ENCODE data around the gene RUNX2. TPM values are rescaled to one million over a fixed set of nuclear protein-coding genes. Genes with fewer than 3 reads are reported as not detected.

The RUNX2 gene
- total RNA-seq, 1 experiment from 2014 or later: 7.0 TPM

GRCh38 chr6:45586216-45587171 is 258.4 kb downstream of the RUNX2 start:
- intact Hi-C loops (cut with micrococcal nuclease; ENCODE audit: unreplicated experiment): no loop called here
- ATAC-seq (no peak), DNase-seq (ENCODE audit: low read depth, low spot score) (no peak)
- in situ Hi-C loops (cut with HindIII; ENCODE audit: low pct_unique_long_range_greater_than_20kb, low sequenced_read_pairs): no loop called here
- BruUV-seq (replicated peaks): no TSS peak
- H3K4me1 ChIP-seq (ENCODE audit: control insufficient read depth, insufficient read depth, low read length): peaks cover 8% of the 10 kb centered on the region; the same call in 1 of the 2 replicates
- TF ChIP-seq REST (IDR thresholded peaks at IDR 0.05; ENCODE audit: insufficient read depth in 1 of 2, low read depth in 2 of 2, low read length in 1 of 2) (no peak), POLR2AphosphoS5 (IDR thresholded peaks at IDR 0.05; ENCODE audit: low read depth, low read length) (no peak), SIN3A (IDR thresholded peaks at IDR 0.05; ENCODE audit: borderline replicate concordance, insufficient read depth, low read depth, low read length) (no peak), TCF7L2 (IDR thresholded peaks at IDR 0.05; ENCODE audit: low read depth, low read length) (no peak)
- TF ChIP-seq, protein P1, sequence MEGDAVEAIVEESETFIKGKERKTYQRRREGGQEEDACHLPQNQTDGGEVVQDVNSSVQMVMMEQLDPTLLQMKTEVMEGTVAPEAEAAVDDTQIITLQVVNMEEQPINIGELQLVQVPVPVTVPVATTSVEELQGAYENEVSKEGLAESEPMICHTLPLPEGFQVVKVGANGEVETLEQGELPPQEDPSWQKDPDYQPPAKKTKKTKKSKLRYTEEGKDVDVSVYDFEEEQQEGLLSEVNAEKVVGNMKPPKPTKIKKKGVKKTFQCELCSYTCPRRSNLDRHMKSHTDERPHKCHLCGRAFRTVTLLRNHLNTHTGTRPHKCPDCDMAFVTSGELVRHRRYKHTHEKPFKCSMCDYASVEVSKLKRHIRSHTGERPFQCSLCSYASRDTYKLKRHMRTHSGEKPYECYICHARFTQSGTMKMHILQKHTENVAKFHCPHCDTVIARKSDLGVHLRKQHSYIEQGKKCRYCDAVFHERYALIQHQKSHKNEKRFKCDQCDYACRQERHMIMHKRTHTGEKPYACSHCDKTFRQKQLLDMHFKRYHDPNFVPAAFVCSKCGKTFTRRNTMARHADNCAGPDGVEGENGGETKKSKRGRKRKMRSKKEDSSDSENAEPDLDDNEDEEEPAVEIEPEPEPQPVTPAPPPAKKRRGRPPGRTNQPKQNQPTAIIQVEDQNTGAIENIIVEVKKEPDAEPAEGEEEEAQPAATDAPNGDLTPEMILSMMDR (IDR thresholded peaks at IDR 0.05): no peak
- H3K9me3 ChIP-seq (ENCODE audit: control insufficient read depth, insufficient read depth, low read depth, low read length): peaks cover 11% of the 10 kb centered on the region; the same call in 1 of the 2 replicates
- H3K27me3 ChIP-seq (ENCODE audit: control insufficient read depth, insufficient read depth, low read length): no peaks in the 10 kb centered on the region
- no peak overlapping the region for H3K27ac ChIP-seq (ENCODE audit: low read length)
- POLR2A ChIA-PET: no interaction called here
- H3K4me3 ChIP-seq (ENCODE audit: low read depth in 2 of 2, low read length in 2 of 2): no peak overlapping the region
- CTCF ChIA-PET: no interaction called here
- no peaks in the 10 kb centered on the region for H3K36me3 ChIP-seq (ENCODE audit: control insufficient read depth, insufficient read depth, low read length)

DNA sequence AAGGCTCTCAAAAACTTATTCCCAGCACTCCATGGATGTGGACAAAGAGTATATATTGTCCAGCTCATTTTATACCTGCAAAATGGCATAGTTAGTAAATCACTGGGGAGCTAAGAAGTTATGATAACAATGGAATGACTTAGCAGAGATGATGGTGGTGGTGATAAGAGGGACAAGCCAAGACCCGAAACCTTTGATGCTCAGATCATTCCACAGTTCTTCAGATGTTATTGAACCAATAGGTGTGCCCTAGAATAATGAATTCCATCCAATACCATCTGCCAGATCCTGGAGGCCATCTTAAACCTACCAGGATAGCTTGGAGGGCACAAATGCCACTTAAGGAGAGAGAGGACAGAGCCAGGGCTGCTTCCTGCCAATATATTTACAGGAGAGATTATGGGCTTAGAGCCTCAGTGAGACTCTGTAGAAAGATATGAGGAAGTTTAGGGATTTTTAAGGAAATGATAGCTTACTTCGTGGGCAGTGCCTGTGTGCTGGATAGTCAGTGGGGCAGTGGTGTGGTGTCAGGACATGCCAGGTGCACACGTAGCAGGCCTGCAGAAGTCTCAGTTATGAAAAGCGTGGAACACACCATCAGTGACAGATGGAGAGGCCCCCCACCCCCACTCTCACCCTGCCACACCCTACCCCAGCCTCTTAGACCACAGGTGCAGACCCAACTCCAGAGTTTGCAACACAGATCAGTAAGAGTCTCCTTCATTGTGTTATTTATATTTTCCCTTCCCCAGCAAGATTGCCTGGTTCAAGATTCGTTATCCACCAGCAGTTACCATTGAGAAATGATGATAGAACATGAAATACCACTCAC is 259.3 kb downstream of the RUNX2 start:
- no peak overlapping the region for H3K4me3 ChIP-seq (ENCODE audit: low read depth in 2 of 2, low read length in 2 of 2)
- H3K4me1 ChIP-seq (ENCODE audit: control insufficient read depth, insufficient read depth, low read length): peaks cover 8% of the 10 kb centered on the region; the same call in 1 of the 2 replicates
- DNase-seq (ENCODE audit: low read depth, low spot score): no peak
- peaks cover 4% of the 10 kb centered on the region; the same call in 1 of the 2 replicates for H3K9me3 ChIP-seq (ENCODE audit: control insufficient read depth, insufficient read depth, low read depth, low read length)
- intact Hi-C loops (cut with micrococcal nuclease; ENCODE audit: unreplicated experiment): no loop called here
- H3K36me3 ChIP-seq (ENCODE audit: control insufficient read depth, insufficient read depth, low read length): no peaks in the 10 kb centered on the region
- BruUV-seq (replicated peaks): no TSS peak
- TF ChIP-seq POLR2AphosphoS5 (IDR thresholded peaks at IDR 0.05; ENCODE audit: low read depth, low read length) (no peak), SIN3A (IDR thresholded peaks at IDR 0.05; ENCODE audit: borderline replicate concordance, insufficient read depth, low read depth, low read length) (no peak), REST (IDR thresholded peaks at IDR 0.05; ENCODE audit: insufficient read depth in 1 of 2, low read depth in 2 of 2, low read length in 1 of 2) (no peak), TCF7L2 (IDR thresholded peaks at IDR 0.05; ENCODE audit: low read depth, low read length) (no peak)
- TF ChIP-seq, protein P1 (IDR thresholded peaks at IDR 0.05): no peak
- H3K27ac ChIP-seq (ENCODE audit: low read length): no peak overlapping the region
- CTCF ChIA-PET: no interaction called here
- no peak for ATAC-seq
- no peaks in the 10 kb centered on the region for H3K27me3 ChIP-seq (ENCODE audit: control insufficient read depth, insufficient read depth, low read length)
- in situ Hi-C loops (cut with HindIII; ENCODE audit: low pct_unique_long_range_greater_than_20kb, low sequenced_read_pairs): no loop called here
- POLR2A ChIA-PET: no interaction called here
